Breast epithelium (tissue), 4 donors: ENCODE results near the gene TEAD1. TPM values are rescaled to one million over a fixed set of nuclear protein-coding genes. Genes with fewer than 3 reads are reported as not detected.

ENCODE experiments used
- DNase-seq, 2 donors: peaks; one replicate each; pipeline ENCODE4 v3.0.0-alpha.2; 2019; ENCODE audit warnings: low spot score in 2 of 2
- H3K27ac ChIP-seq, 2 donors: fragments of 200-600 bp; sonication (generic) in 1 of 2; one replicate each; pipeline ENCODE4 v1.5.1; 2016 to 2019; ENCODE audit warnings: mild to moderate bottlenecking in 1 of 2
- H3K27me3 ChIP-seq, 2 donors: fragments of 200-600 bp; sonication (generic) in 1 of 2; one replicate each; pipeline versions ENCODE4 v1.5.1 to v1.6.0; 2017 to 2019; ENCODE audit warnings: control low read depth in 1 of 2, mild to moderate bottlenecking in 1 of 2
- H3K36me3 ChIP-seq: fragments of 200-600 bp; one replicate; pipeline ENCODE4 v1.5.1; 2019
- H3K4me1 ChIP-seq, 2 donors: fragments of 200-600 bp; sonication (generic); one replicate each; pipeline ENCODE4 v1.5.1; 2016 to 2019; ENCODE audit warnings: control low read depth in 1 of 2
- H3K4me3 ChIP-seq, 3 donors: fragments of 200-600 bp; sonication (generic); 1 replicate in 2 of 3; 2 replicates in 1 of 3; pipeline ENCODE4 v1.5.1; 2016 to 2019; ENCODE audit warnings: mild to moderate bottlenecking in 3 of 3, moderate library complexity in 2 of 3
- H3K9me3 ChIP-seq, 2 donors: fragments of 200-600 bp; sonication (generic) in 1 of 2; one replicate each; pipeline ENCODE4 v1.5.1; 2016 to 2019; ENCODE audit warnings: control low read depth in 1 of 2
- POLR2A ChIP-seq: fragments of 450-650 bp; IDR thresholded peaks from one replicate; pipeline ENCODE4 v1.6.1; 2016; ENCODE audit warnings: antibody characterized with exemption, mild to moderate bottlenecking, moderate library complexity
- POLR2AphosphoS5 ChIP-seq, 3 donors: sonication (generic); formaldehyde crosslinking; IDR thresholded peaks; one replicate each; pipeline ENCODE4 v1.6.1; 2017; ENCODE audit warnings: antibody characterized with exemption in 3 of 3
- intact Hi-C: fragments of 100-400 bp; cut with DNase I; formaldehyde crosslinking; loops from one replicate; pipeline ENCODE4 v1.15.1; 2023; ENCODE audit warnings: low total_unique reads
- total RNA-seq, 3 donors: library from RNA; depleted of rRNA; stranded (reverse); fragments of >200 nt; gene quantifications; one replicate each; pipeline ENCODE4 v1.1.0, GENCODE V29; 2016
- TF ChIP-seq, protein P1 (sequence below), 3 donors: fragments of 450-650 bp; IDR thresholded peaks; one replicate each; pipeline ENCODE4 v1.5.1; 2016 to 2017; ENCODE audit warnings: antibody characterized with exemption in 3 of 3, mild to moderate bottlenecking in 3 of 3, moderate library complexity in 3 of 3

Gene TEAD1
- total RNA-seq, 3 donors from 2014 or later, result 67.8 to 110 (median 80.1) TPM

DNA sequence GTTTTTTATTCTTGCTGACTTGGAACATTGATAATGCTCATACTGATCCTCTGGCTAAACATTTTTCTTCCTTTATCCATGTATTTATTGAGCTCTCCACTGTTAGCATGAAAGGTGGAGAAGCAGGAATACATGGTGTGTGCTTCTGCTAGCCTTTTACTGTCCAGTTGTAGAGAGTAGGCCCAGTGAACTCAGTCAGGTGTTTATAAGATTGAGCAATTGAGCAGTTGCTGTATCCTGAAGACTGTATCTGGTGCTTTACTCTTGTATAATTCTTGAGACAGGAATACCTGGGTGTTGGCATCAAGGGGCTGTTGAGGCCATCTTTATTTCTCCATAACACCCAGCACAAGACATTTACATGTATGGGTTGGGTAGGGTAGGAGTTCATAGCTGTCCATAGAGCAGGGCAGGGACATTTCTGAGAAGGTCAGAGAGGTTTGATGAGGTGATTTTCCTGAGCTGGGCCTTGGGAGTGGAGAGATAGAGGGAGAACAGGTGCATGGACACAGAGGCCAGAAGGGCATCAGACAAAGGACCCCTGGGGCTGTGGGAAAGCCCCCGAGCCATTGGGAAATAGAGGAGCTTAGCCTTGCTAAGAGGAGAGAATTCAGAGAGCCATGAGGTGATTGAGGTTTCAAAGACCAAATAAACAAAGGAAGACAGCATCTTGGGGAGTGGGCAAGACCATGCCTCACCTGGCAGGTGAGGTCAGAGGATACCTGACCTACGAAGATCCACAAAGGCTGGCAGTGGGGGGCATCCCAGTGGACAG, 155.5 kb downstream of the TEAD1 start:
- Histone ChIP-seq H3K27ac (peak overlapping the region; percentile 64 to 83), H3K4me3 (no peak overlapping the region), H3K27me3 (no peaks in the 10 kb centered on the region), H3K36me3 (no peaks in the 10 kb centered on the region), H3K4me1 (peaks cover 0 to 4% of the 10 kb centered on the region in 2 donors), H3K9me3 (no peaks in the 10 kb centered on the region)
- DNase-seq, result no peak
- TF ChIP-seq, protein P1, sequence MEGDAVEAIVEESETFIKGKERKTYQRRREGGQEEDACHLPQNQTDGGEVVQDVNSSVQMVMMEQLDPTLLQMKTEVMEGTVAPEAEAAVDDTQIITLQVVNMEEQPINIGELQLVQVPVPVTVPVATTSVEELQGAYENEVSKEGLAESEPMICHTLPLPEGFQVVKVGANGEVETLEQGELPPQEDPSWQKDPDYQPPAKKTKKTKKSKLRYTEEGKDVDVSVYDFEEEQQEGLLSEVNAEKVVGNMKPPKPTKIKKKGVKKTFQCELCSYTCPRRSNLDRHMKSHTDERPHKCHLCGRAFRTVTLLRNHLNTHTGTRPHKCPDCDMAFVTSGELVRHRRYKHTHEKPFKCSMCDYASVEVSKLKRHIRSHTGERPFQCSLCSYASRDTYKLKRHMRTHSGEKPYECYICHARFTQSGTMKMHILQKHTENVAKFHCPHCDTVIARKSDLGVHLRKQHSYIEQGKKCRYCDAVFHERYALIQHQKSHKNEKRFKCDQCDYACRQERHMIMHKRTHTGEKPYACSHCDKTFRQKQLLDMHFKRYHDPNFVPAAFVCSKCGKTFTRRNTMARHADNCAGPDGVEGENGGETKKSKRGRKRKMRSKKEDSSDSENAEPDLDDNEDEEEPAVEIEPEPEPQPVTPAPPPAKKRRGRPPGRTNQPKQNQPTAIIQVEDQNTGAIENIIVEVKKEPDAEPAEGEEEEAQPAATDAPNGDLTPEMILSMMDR (IDR thresholded peaks at IDR 0.05), result no peak
- no peak for TF ChIP-seq POLR2A
- TF ChIP-seq POLR2AphosphoS5 (IDR thresholded peaks at IDR 0.05), result no peak
- intact Hi-C loops, result no loop called here

DNA sequence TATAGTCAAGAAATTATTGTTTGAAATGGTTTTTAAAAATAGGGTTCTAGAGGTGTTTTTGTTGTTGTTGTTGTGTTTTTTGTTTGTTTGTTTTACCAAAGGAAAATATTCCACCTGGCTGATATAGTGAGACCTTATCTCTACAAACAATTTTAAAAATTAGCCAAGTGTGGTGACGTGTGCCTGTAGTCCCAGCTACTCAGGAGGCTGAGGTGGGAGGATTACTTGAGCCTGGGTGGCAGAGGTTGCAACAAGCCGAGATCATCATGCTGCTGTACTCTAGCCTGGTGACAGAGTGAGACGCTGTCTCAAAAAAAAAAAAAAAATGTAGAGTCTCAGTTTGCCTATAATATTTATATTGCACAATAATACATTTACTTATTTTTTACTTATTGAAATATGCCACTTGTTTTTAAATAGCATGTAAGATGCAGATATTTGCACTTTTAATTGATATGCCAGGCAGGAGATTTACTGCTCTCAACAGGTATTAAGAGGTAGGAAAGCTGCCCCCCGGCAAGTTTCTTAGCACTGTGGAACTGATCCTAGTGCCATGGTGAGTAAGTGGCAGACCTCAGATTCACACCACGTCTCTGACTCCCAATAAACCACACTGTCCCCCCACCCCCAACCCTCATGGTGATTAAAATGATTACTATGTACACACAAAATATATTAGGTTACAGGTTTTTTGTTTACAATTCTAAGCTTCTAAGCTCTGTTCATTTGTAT, 157.4 kb downstream of the TEAD1 start:
- H3K9me3 ChIP-seq, result no peaks in the 10 kb centered on the region
- no peaks in the 10 kb centered on the region for H3K36me3 ChIP-seq
- no peak for DNase-seq
- no peaks in the 10 kb centered on the region for H3K27me3 ChIP-seq
- peaks cover 0 to 4% of the 10 kb centered on the region in 2 donors for H3K4me1 ChIP-seq
- TF ChIP-seq, protein P1 (IDR thresholded peaks at IDR 0.05), result no peak
- TF ChIP-seq POLR2AphosphoS5 (IDR thresholded peaks at IDR 0.05) (no peak), POLR2A (no peak)
- H3K4me3 ChIP-seq, result no peak overlapping the region
- H3K27ac ChIP-seq, result no peak overlapping the region
- intact Hi-C loops, result no loop called here

DNA sequence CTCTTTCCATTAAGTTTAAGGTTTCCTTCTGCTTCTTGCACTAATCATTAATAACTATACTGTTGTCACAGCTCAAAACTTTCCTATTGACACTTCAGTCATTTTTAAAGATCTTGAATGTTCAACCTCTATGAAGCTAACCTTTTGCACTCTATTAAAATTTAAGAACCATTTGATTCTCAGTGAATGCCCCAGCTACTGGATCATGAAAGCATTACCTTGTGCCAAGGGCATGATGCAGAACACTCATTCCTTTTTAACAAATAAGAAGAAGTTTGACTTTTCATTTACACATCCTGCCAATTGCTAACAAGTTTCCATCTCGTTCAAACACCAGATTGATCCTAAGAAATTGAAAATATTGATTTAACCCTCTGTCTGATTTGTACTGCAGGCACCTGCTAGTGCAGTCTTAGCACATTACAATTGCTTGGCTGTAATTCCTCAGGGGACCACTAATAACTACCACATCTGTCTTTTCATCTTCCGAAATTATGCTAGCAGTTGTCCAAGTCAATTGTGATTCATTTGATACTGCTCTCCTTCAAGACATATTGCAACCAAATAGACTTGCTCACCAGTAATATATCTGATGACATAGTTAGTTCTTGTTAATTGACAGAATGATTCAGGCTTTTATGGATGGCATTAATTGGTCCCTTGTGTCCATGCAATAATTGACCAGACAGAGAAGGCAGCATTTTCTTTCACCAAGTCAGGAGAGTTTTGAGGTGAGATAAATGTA, 158.4 kb downstream of the TEAD1 start:
- Histone ChIP-seq H3K9me3 (no peaks in the 10 kb centered on the region), H3K36me3 (no peaks in the 10 kb centered on the region), H3K27me3 (no peaks in the 10 kb centered on the region), H3K4me1 (peaks cover 0 to 4% of the 10 kb centered on the region in 2 donors), H3K4me3 (no peak overlapping the region), H3K27ac (no peak overlapping the region)
- intact Hi-C loops, result no loop called here
- no peak for DNase-seq
- TF ChIP-seq, protein P1 (IDR thresholded peaks at IDR 0.05), result no peak
- TF ChIP-seq POLR2A, result no peak
- no peak for TF ChIP-seq POLR2AphosphoS5 (IDR thresholded peaks at IDR 0.05)

DNA sequence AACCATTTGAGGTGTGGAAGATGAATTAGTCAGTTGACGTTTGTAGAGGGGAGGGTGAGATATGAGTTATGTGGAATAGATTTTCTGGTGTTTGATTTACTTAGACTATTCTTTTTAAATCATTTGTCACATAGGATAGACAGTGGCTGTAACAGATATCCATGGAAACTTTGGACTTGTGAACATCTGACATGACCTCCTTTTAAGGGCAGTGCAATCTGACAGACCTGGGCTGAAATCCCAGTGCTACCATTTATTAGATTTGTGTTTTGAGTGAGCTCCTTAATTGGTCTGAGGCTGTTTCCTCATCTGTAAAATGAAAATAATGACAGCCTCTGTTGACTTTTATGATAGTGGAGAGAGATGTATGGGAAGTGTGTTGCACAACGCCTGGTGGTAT, 159.9 kb downstream of the TEAD1 start:
- no peak for DNase-seq
- Histone ChIP-seq H3K9me3 (no peaks in the 10 kb centered on the region), H3K27me3 (no peaks in the 10 kb centered on the region), H3K4me1 (peaks cover 3 to 4% of the 10 kb centered on the region in 2 donors), H3K4me3 (no peak overlapping the region), H3K27ac (no peak overlapping the region), H3K36me3 (no peaks in the 10 kb centered on the region)
- TF ChIP-seq, protein P1 (IDR thresholded peaks at IDR 0.05), result no peak
- TF ChIP-seq POLR2A (no peak), POLR2AphosphoS5 (IDR thresholded peaks at IDR 0.05) (no peak)
- intact Hi-C loops, result no loop called here
